ENCODE results near the gene CA5B.
"Not testable (repeated sequence)": the region's sequence is repeated elsewhere in the genome, so short reads cannot be mapped to it uniquely, and the experiment has no call there.

GRCh38 chrX:15704273-15704672 is 33.8 kb upstream of the CA5B start:
- TF ChIP-seq, protein P1, sequence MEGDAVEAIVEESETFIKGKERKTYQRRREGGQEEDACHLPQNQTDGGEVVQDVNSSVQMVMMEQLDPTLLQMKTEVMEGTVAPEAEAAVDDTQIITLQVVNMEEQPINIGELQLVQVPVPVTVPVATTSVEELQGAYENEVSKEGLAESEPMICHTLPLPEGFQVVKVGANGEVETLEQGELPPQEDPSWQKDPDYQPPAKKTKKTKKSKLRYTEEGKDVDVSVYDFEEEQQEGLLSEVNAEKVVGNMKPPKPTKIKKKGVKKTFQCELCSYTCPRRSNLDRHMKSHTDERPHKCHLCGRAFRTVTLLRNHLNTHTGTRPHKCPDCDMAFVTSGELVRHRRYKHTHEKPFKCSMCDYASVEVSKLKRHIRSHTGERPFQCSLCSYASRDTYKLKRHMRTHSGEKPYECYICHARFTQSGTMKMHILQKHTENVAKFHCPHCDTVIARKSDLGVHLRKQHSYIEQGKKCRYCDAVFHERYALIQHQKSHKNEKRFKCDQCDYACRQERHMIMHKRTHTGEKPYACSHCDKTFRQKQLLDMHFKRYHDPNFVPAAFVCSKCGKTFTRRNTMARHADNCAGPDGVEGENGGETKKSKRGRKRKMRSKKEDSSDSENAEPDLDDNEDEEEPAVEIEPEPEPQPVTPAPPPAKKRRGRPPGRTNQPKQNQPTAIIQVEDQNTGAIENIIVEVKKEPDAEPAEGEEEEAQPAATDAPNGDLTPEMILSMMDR (IDR thresholded peaks at IDR 0.05): not testable (repeated sequence)
- not testable (repeated sequence) for TF ChIP-seq POLR2A (IDR thresholded peaks at IDR 0.05)
